Esophagus (tissue), 2 donors: Measurements from ENCODE around the gene CRYBA1. TPM values are rescaled to one million over a fixed set of nuclear protein-coding genes. Genes with fewer than 3 reads are reported as not detected.
"Not testable (repeated sequence)": the region's sequence is repeated elsewhere in the genome, so short reads cannot be mapped to it uniquely, and the experiment has no call there.

ENCODE experiments used
- H3K27ac ChIP-seq, 2 donors: one replicate each; pipeline ENCODE4 v1.5.1; 2013; ENCODE audit warnings: low read depth in 2 of 2, mild to moderate bottlenecking in 2 of 2, inconsistent platforms in 1 of 2, low read length in 1 of 2, moderate library complexity in 1 of 2
- H3K27me3 ChIP-seq, 2 donors: one replicate each; pipeline ENCODE4 v1.6.1; 2013; ENCODE audit warnings: low read length in 2 of 2, control low read depth in 1 of 2, mild to moderate bottlenecking in 1 of 2; ENCODE audit not compliant: insufficient read depth in 2 of 2, control insufficient read depth in 1 of 2
- H3K36me3 ChIP-seq, 2 donors: one replicate each; pipeline ENCODE4 v1.6.1; 2013; ENCODE audit warnings: low read length in 1 of 2; ENCODE audit not compliant: control insufficient read depth in 2 of 2, insufficient read depth in 2 of 2
- H3K4me1 ChIP-seq, 2 donors: one replicate each; pipeline ENCODE4 v1.6.1; 2013; ENCODE audit warnings: low read length in 1 of 2; ENCODE audit not compliant: control insufficient read depth in 2 of 2, insufficient read depth in 2 of 2
- H3K4me3 ChIP-seq, 2 donors: one replicate each; pipeline ENCODE4 v1.5.1; 2013; ENCODE audit warnings: low read length in 2 of 2, mild to moderate bottlenecking in 2 of 2, low read depth in 1 of 2, moderate library complexity in 1 of 2
- H3K9me3 ChIP-seq, 2 donors: one replicate each; pipeline ENCODE4 v1.6.1; 2013; ENCODE audit warnings: mild to moderate bottlenecking in 2 of 2, low read depth in 1 of 2, low read length in 1 of 2, moderate library complexity in 1 of 2; ENCODE audit not compliant: control insufficient read depth in 2 of 2, insufficient read depth in 1 of 2
- WGBS, 2 donors: extraction: QIAGEN DNeasy Blood & Tissue Kit; methylation state at CpG; one replicate each; pipeline ENCODE4 v1.1.7; 2013; 5-methylcytosine and 5-hydroxymethylcytosine counted together
- polyA plus RNA-seq, 2 donors: library from polyadenylated mRNA; stranded (reverse); fragments of 200-250 nt; gene quantifications; one replicate each; pipeline ENCODE4 v1.2.3, GENCODE V29; 2013
- donor health status: healthy with polysubstance abuse.
- donor health status: Bipolar disorder and iron deficiency.

The CRYBA1 gene
- polyA plus RNA-seq, 2 donors, result not detected

GRCh38 chr17:29214215-29215146 lies 32.2 kb upstream of the CRYBA1 start:
- Histone ChIP-seq H3K9me3 (no peaks in the 10 kb centered on the region), H3K4me1 (no peaks in the 10 kb centered on the region), H3K27me3 (no peaks in the 10 kb centered on the region), H3K36me3 (no peaks in the 10 kb centered on the region), H3K4me3 (no peak overlapping the region), H3K27ac (peak overlapping the region in 1 of 2 donors; percentile 38)
- 85 to 90% methylated on average over 8 of the region's 8 CpGs for WGBS, 2 donors

GRCh38 chr17:29215174-29215573 lies 31.5 kb upstream of the CRYBA1 start:
- H3K4me3 ChIP-seq, result no peak overlapping the region
- H3K4me1 ChIP-seq, result no peaks in the 10 kb centered on the region
- H3K27me3 ChIP-seq, result no peaks in the 10 kb centered on the region
- H3K9me3 ChIP-seq, result no peaks in the 10 kb centered on the region
- no peak overlapping the region for H3K27ac ChIP-seq
- no peaks in the 10 kb centered on the region for H3K36me3 ChIP-seq
- WGBS, 2 donors, result 90 to 92% methylated on average over 10 of the region's 10 CpGs

GRCh38 chr17:29215717-29216116 lies 30.9 kb upstream of the CRYBA1 start:
- H3K36me3 ChIP-seq, result no peaks in the 10 kb centered on the region
- H3K4me3 ChIP-seq, result no peak overlapping the region
- H3K9me3 ChIP-seq, result no peaks in the 10 kb centered on the region
- no peaks in the 10 kb centered on the region for H3K27me3 ChIP-seq
- 41 to 64% methylated on average over 4 of the region's 4 CpGs for WGBS, 2 donors
- no peaks in the 10 kb centered on the region for H3K4me1 ChIP-seq
- H3K27ac ChIP-seq, result no peak overlapping the region

GRCh38 chr17:29216181-29216580 lies 30.5 kb upstream of the CRYBA1 start:
- no peaks in the 10 kb centered on the region for H3K36me3 ChIP-seq
- WGBS, 2 donors, result 78 to 80% methylated on average over 6 of the region's 6 CpGs
- no peak overlapping the region for H3K4me3 ChIP-seq
- no peaks in the 10 kb centered on the region for H3K9me3 ChIP-seq
- no peaks in the 10 kb centered on the region for H3K27me3 ChIP-seq
- no peaks in the 10 kb centered on the region for H3K4me1 ChIP-seq
- H3K27ac ChIP-seq, result no peak overlapping the region

GRCh38 chr17:29216856-29217255 lies 29.8 kb upstream of the CRYBA1 start:
- Histone ChIP-seq H3K36me3 (no peaks in the 10 kb centered on the region), H3K27ac (no peak overlapping the region), H3K4me3 (no peak overlapping the region), H3K27me3 (no peaks in the 10 kb centered on the region), H3K9me3 (no peaks in the 10 kb centered on the region), H3K4me1 (no peaks in the 10 kb centered on the region)
- WGBS, 2 donors, result 59 to 67% methylated on average over 5 of the region's 5 CpGs

GRCh38 chr17:29219378-29220047 lies 27.1 kb upstream of the CRYBA1 start:
- Histone ChIP-seq H3K27ac (no peak overlapping the region), H3K9me3 (no peaks in the 10 kb centered on the region), H3K4me3 (no peak overlapping the region), H3K27me3 (no peaks in the 10 kb centered on the region), H3K36me3 (no peaks in the 10 kb centered on the region), H3K4me1 (no peaks in the 10 kb centered on the region)
- 12% methylated on average over 14 of the region's 14 CpGs for WGBS, 2 donors

GRCh38 chr17:29221338-29221737 lies 25.3 kb upstream of the CRYBA1 start:
- H3K27me3 ChIP-seq, H3K36me3 ChIP-seq, H3K4me3 ChIP-seq, H3K27ac ChIP-seq, H3K4me1 ChIP-seq, H3K9me3 ChIP-seq: not testable (repeated sequence)
- WGBS, 2 donors, result 97% methylated on average over 11 of the region's 11 CpGs

- no peaks in the 10 kb centered on the region for H3K4me1 ChIP-seq
- H3K27ac ChIP-seq, result no peak overlapping the region
- no peaks in the 10 kb centered on the region for H3K36me3 ChIP-seq
- H3K27me3 ChIP-seq, result no peaks in the 10 kb centered on the region
- no peak overlapping the region for H3K4me3 ChIP-seq
- no peaks in the 10 kb centered on the region for H3K9me3 ChIP-seq
Observed at GRCh38 chr17:29225396-29225795, 21.3 kb upstream of the CRYBA1 start.

- Histone ChIP-seq H3K36me3 (no peaks in the 10 kb centered on the region), H3K9me3 (no peaks in the 10 kb centered on the region), H3K27me3 (no peaks in the 10 kb centered on the region), H3K4me1 (no peaks in the 10 kb centered on the region), H3K4me3 (no peak overlapping the region), H3K27ac (no peak overlapping the region)
- WGBS, 2 donors, result 79 to 87% methylated on average over 1 of the region's 1 CpG
Observed at GRCh38 chr17:29233301-29233700, 13.4 kb upstream of the CRYBA1 start.

- not testable (repeated sequence) for H3K36me3 ChIP-seq, H3K4me3 ChIP-seq, H3K9me3 ChIP-seq, H3K27ac ChIP-seq, H3K4me1 ChIP-seq, H3K27me3 ChIP-seq
- 96 to 97% methylated on average over 5 to 7 of the region's 7 CpGs for WGBS, 2 donors
Observed at GRCh38 chr17:29234972-29235371, 11.7 kb upstream of the CRYBA1 start.
